Measurements from ENCODE around the gene DDX39A.

- TF ChIP-seq CBX1 (IDR thresholded peaks at IDR 0.05; ENCODE audit: low read depth), result no peak
- no peak for TF ChIP-seq CEBPB (IDR thresholded peaks at IDR 0.05; ENCODE audit: borderline replicate concordance, low read depth, low read length)
- TF ChIP-seq GMEB2 (CRISPR knock-in tag; IDR thresholded peaks at IDR 0.05; ENCODE audit: low read depth), result no peak
- TF ChIP-seq FOXJ3 (CRISPR knock-in tag; IDR thresholded peaks at IDR 0.05; ENCODE audit: borderline replicate concordance), result no peak
Observed at GRCh38 chr19:14440049-14440448, 20.9 kb upstream of the DDX39A start.
